WTC11 (cell line): ENCODE data around the gene MRLN. TPM values are rescaled to one million over a fixed set of nuclear protein-coding genes. Genes with fewer than 3 reads are reported as not detected.

ENCODE experiments used
- ATAC-seq: fragments of 200-7000 bp; cut with Tn5 transposase; 2 replicates; pipeline ENCODE4 v1.10.0; 2021; ENCODE audit warnings: mild to moderate bottlenecking, moderate library complexity
- CTCF ChIA-PET: fragments of 300-600 bp; sonication (Branson Sonifier 250); formaldehyde crosslinking; loops from one replicate; lab custom pipeline; 2021; ENCODE audit warnings: antibody characterized with exemption; lab: Charles Lee
- POLR2A ChIA-PET: fragments of 350-600 bp; sonication (Branson Sonifier 250); formaldehyde crosslinking; loops from one replicate; lab custom pipeline; 2021; ENCODE audit warnings: antibody characterized with exemption; lab: Charles Lee
- DNase-seq: peaks from one replicate; pipeline ENCODE4 v3.0.0; 2021; ENCODE audit warnings: low spot score
- H3K27ac Mint-ChIP-seq: 2 replicates; pipeline ENCODE4 v1.8.0; 2021; ENCODE audit warnings: mixed read lengths
- H3K27me3 Mint-ChIP-seq: 2 replicates; pipeline ENCODE4 v1.8.0; 2021; ENCODE audit warnings: low read depth, mild to moderate bottlenecking, moderate library complexity, mixed read lengths
- H3K36me3 Mint-ChIP-seq: 2 replicates; pipeline ENCODE4 v1.8.0; 2021; ENCODE audit warnings: mixed read lengths
- H3K4me1 Mint-ChIP-seq: 2 replicates; pipeline ENCODE4 v1.8.0; 2022; ENCODE audit warnings: mixed read lengths
- H3K4me3 Mint-ChIP-seq: 2 replicates; pipeline ENCODE4 v1.8.0; 2021; ENCODE audit warnings: mild to moderate bottlenecking, moderate library complexity, mixed read lengths
- H3K9me3 Mint-ChIP-seq: 2 replicates; pipeline ENCODE4 v1.8.0; 2021; ENCODE audit warnings: mixed read lengths
- ATF1 ChIP-seq: sonication (generic); formaldehyde crosslinking; IDR thresholded peaks from 2 replicates; pipeline ENCODE4 v1.8.1; 2023; ENCODE audit warnings: mild to moderate bottlenecking, moderate library complexity, missing genetic modification reagents
- CBFB ChIP-seq: sonication (generic); formaldehyde crosslinking; IDR thresholded peaks from 2 replicates; pipeline ENCODE4 v1.8.1; 2022; ENCODE audit warnings: mild to moderate bottlenecking, low read depth, missing genetic modification reagents
- ELF4 ChIP-seq: sonication (generic); formaldehyde crosslinking; IDR thresholded peaks from 2 replicates; pipeline ENCODE4 v1.8.1; 2022; ENCODE audit warnings: low read depth, mild to moderate bottlenecking, moderate library complexity, missing genetic modification reagents
- EMX1 ChIP-seq: fragments of 250-450 bp; sonication (Bioruptor Pico); IDR thresholded peaks from 2 replicates; pipeline ENCODE4 v1.8.0; 2021; ENCODE audit warnings: mild to moderate bottlenecking
- ETV6 ChIP-seq: sonication (generic); formaldehyde crosslinking; IDR thresholded peaks from 2 replicates; pipeline ENCODE4 v1.8.1; 2022; ENCODE audit warnings: mild to moderate bottlenecking, missing genetic modification reagents
- FOXJ3 ChIP-seq: sonication (generic); formaldehyde crosslinking; IDR thresholded peaks from 2 replicates; pipeline ENCODE4 v1.9.0; 2021; ENCODE audit warnings: missing genetic modification reagents, mild to moderate bottlenecking, borderline replicate concordance
- HMGA2 ChIP-seq: fragments of 250-450 bp; sonication (Bioruptor Pico); IDR thresholded peaks from 2 replicates; pipeline ENCODE4 v1.4.0; 2021; ENCODE audit warnings: mild to moderate bottlenecking, moderate library complexity
- HMGXB4 ChIP-seq: sonication (generic); formaldehyde crosslinking; IDR thresholded peaks from 2 replicates; pipeline ENCODE4 v1.8.1; 2023; ENCODE audit warnings: mild to moderate bottlenecking, moderate library complexity, missing genetic modification reagents
- NFATC4 ChIP-seq: fragments of 250-450 bp; sonication (Bioruptor Pico); IDR thresholded peaks from 2 replicates; pipeline ENCODE4 v1.9.0; 2021; ENCODE audit warnings: mild to moderate bottlenecking
- NFYB ChIP-seq: sonication (generic); formaldehyde crosslinking; conservative IDR thresholded peaks from 2 replicates; pipeline ENCODE4 v1.8.0; 2022; ENCODE audit warnings: low read depth, missing genetic modification reagents
- TEAD1 ChIP-seq: sonication (generic); formaldehyde crosslinking; IDR thresholded peaks from 2 replicates; pipeline ENCODE4 v1.8.0; 2022; ENCODE audit warnings: mild to moderate bottlenecking, missing genetic modification reagents
- USF1 ChIP-seq: sonication (generic); formaldehyde crosslinking; IDR thresholded peaks from 2 replicates; pipeline ENCODE4 v1.8.0; 2022; ENCODE audit warnings: mild to moderate bottlenecking, missing genetic modification reagents
- ZMAT4 ChIP-seq: fragments of 250-450 bp; sonication (Bioruptor Pico); IDR thresholded peaks from 2 replicates; pipeline ENCODE4 v1.9.0; 2021; ENCODE audit warnings: mild to moderate bottlenecking
- ZNF138 ChIP-seq: sonication (generic); formaldehyde crosslinking; conservative IDR thresholded peaks from 2 replicates; pipeline ENCODE4 v1.8.1; 2022; ENCODE audit warnings: mild to moderate bottlenecking, moderate library complexity, missing genetic modification reagents
- ZNF396 ChIP-seq: fragments of 250-450 bp; sonication (Bioruptor Pico); IDR thresholded peaks from 2 replicates; pipeline ENCODE4 v1.8.0; 2021; ENCODE audit warnings: mild to moderate bottlenecking, moderate library complexity, borderline replicate concordance
- ZNF416 ChIP-seq: fragments of 250-450 bp; sonication (Bioruptor Pico); IDR thresholded peaks from 2 replicates; pipeline ENCODE4 v1.9.0; 2021; ENCODE audit warnings: mild to moderate bottlenecking, inconsistent platforms
- ZNF425 ChIP-seq: fragments of 250-450 bp; sonication (Bioruptor Pico); conservative IDR thresholded peaks from 2 replicates; pipeline ENCODE4 v1.9.0; 2021; ENCODE audit warnings: mild to moderate bottlenecking
- ZNF512 ChIP-seq: sonication (generic); formaldehyde crosslinking; IDR thresholded peaks from 2 replicates; pipeline ENCODE4 v1.8.1; 2022; ENCODE audit warnings: missing genetic modification reagents, borderline replicate concordance
- total RNA-seq: library from RNA; stranded (reverse); gene quantifications from 3 replicates; pipeline ENCODE4 v1.2.3, GENCODE V29; 2021

MRLN gene
- total RNA-seq, 1 experiment from 2014 or later, result not detected

GRCh38 chr10:59741583-59741982 lies 11.7 kb downstream of the MRLN start:
- POLR2A ChIA-PET, result no interaction called here
- Mint-ChIP-seq H3K27ac (no peak overlapping the region), H3K4me3 (no peak overlapping the region), H3K4me1 (no peaks in the 10 kb centered on the region), H3K9me3 (peaks cover 19% of the 10 kb centered on the region), H3K36me3 (peaks cover 16% of the 10 kb centered on the region), H3K27me3 (no peaks in the 10 kb centered on the region; the same call in 1 of the 2 replicates)
- ATAC-seq (no peak), DNase-seq (no peak)
- CTCF ChIA-PET, result interaction anchor here (1.2 to 1.6 kb wide), 2 partner anchors 32 to 89 kb away, joined by 3 to 5 read pairs; partner anchors contain the start of gene SLC16A9
- TF ChIP-seq ZNF396 (CRISPR knock-in tag) (no peak), FOXJ3 (CRISPR knock-in tag) (no peak), NFYB (CRISPR knock-in tag) (no peak), TEAD1 (CRISPR knock-in tag) (no peak), USF1 (no peak), ZNF138 (CRISPR knock-in tag) (no peak), ZNF416 (CRISPR knock-in tag) (no peak), HMGXB4 (CRISPR knock-in tag) (no peak)

GRCh38 chr10:59741048-59741447 lies 12.2 kb downstream of the MRLN start:
- Mint-ChIP-seq H3K27me3 (no peaks in the 10 kb centered on the region; the same call in 1 of the 2 replicates), H3K4me1 (no peaks in the 10 kb centered on the region)
- TF ChIP-seq NFATC4 (CRISPR knock-in tag) (no peak), CBFB (CRISPR knock-in tag) (no peak), HMGA2 (CRISPR knock-in tag) (peak; percentile 38; the same call in 1 of the 2 replicates), ZMAT4 (CRISPR knock-in tag) (no peak)
- TF ChIP-seq, all 79 proteins: peak for 1
- DNase-seq (no peak), ATAC-seq (no peak)
- ChIA-PET POLR2A (no interaction called here), CTCF (interaction anchor here (1.2 to 1.6 kb wide), 3 partner anchors 32 to 90 kb away, joined by 3 to 5 read pairs (median 3); partner anchors contain the start of gene SLC16A9)
- Mint-ChIP-seq H3K27ac (no peak overlapping the region), H3K9me3 (peaks cover 19% of the 10 kb centered on the region), H3K36me3 (peaks cover 16% of the 10 kb centered on the region), H3K4me3 (no peak overlapping the region)

GRCh38 chr10:59736749-59737148 lies 16.5 kb downstream of the MRLN start:
- TF ChIP-seq ZNF512 (CRISPR knock-in tag) (no peak), EMX1 (CRISPR knock-in tag) (no peak), ZNF425 (CRISPR knock-in tag) (no peak), ETV6 (no peak), ATF1 (CRISPR knock-in tag) (no peak), ELF4 (CRISPR knock-in tag) (no peak)
- Mint-ChIP-seq H3K27me3 (no peaks in the 10 kb centered on the region; the same call in 1 of the 2 replicates), H3K9me3 (peaks cover 14% of the 10 kb centered on the region), H3K27ac (no peak overlapping the region), H3K4me1 (peaks cover 4% of the 10 kb centered on the region), H3K36me3 (0 out of 2 replicates have a peak, but pooled peaks cover 2% of the 10 kb centered on the region), H3K4me3 (no peak overlapping the region)
- ATAC-seq (no peak), DNase-seq (no peak)
- POLR2A ChIA-PET, result no interaction called here
- CTCF ChIA-PET, result no interaction called here
